Epithelial cell of proximal tubule (primary cell): Measurements from ENCODE around the gene NBEAL2. TPM values are rescaled to one million over a fixed set of nuclear protein-coding genes. Genes with fewer than 3 reads are reported as not detected.

ENCODE experiments used
- DNase-seq: peaks from one replicate; pipeline ENCODE4 v3.0.0-alpha.2; 2011; ENCODE audit warnings: low read depth
- H3K4me3 ChIP-seq: 2 replicates; pipeline ENCODE4 v1.5.1; 2011; ENCODE audit warnings: low read depth, mild to moderate bottlenecking, low read length
- total RNA-seq: library from RNA; depleted of rRNA; stranded (reverse); fragments of >200 nt; gene quantifications from 2 replicates; pipeline ENCODE4 v1.2.3, GENCODE V29; 2015
- TF ChIP-seq, protein P1 (sequence below): conservative IDR thresholded peaks from 2 replicates; pipeline ENCODE4 v1.5.1; 2012; ENCODE audit warnings: low read depth, mild to moderate bottlenecking, low read length

The NBEAL2 gene
- total RNA-seq, 1 donor from 2014 or later = 79.7 TPM

DNA sequence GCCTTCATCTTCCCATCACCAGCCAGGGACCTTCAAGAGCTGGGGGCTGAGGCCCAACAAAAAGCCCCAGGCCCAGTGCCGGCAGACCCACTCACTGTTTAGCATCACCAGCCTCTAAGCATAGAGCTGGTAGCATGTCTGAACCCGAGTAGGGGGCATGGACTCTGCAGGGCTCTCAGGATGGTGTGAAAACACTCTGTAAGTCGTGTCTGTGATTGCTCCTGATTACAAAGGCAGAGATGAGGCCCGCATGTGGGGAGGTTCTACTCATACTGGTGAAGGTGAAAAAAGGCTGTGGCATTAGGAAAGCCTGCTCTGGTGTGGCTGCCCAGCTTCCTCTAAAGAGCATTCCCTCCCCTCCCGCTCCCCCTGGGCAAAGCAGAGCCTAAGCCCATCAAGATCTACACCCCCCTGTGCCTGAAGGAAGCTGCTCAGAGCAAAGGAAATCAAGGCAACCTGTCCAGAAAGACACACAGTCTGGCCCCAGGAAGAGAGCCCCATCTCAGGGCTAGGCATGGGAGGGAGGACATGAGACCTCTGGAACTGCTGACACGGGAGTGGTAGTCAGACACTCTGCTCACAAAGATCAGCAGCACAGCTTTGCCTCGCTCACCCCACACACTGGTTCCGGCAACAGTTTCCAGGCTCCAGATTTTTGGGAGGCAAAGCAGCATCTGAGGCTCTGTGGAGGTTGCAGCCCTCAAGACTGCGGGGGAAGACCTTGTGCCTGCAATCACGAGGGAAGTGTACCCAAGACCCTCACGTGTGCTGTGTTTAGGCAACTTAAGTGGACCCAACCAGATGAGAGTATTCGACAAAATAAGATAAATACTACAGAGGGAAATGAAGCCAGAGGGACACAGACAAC, 39.7 kb upstream of the NBEAL2 start:
- H3K4me3 ChIP-seq = no peak overlapping the region
- DNase-seq = no peak
- TF ChIP-seq, protein P1, sequence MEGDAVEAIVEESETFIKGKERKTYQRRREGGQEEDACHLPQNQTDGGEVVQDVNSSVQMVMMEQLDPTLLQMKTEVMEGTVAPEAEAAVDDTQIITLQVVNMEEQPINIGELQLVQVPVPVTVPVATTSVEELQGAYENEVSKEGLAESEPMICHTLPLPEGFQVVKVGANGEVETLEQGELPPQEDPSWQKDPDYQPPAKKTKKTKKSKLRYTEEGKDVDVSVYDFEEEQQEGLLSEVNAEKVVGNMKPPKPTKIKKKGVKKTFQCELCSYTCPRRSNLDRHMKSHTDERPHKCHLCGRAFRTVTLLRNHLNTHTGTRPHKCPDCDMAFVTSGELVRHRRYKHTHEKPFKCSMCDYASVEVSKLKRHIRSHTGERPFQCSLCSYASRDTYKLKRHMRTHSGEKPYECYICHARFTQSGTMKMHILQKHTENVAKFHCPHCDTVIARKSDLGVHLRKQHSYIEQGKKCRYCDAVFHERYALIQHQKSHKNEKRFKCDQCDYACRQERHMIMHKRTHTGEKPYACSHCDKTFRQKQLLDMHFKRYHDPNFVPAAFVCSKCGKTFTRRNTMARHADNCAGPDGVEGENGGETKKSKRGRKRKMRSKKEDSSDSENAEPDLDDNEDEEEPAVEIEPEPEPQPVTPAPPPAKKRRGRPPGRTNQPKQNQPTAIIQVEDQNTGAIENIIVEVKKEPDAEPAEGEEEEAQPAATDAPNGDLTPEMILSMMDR = no peak

DNA sequence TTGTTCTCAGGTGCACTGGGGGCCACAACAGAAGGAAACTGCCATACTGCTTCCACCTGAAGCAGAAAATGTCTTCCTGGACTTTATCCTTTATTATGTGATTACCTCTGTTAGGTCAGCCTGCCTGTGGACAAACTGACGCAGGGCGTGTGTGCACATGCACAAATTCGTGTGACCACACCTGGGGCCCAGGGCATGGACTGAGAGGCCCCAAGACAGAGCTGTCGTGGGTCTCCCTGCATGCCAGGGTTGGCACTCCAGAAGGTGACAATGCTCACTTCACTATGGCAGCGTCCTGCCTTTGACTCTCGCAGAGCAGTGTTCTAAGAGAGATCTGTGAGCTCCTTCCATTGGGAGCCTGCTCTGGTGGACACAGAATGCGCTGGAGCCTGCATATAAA, 37.4 kb upstream of the NBEAL2 start:
- no peak for DNase-seq
- TF ChIP-seq, protein P1 = no peak

DNA sequence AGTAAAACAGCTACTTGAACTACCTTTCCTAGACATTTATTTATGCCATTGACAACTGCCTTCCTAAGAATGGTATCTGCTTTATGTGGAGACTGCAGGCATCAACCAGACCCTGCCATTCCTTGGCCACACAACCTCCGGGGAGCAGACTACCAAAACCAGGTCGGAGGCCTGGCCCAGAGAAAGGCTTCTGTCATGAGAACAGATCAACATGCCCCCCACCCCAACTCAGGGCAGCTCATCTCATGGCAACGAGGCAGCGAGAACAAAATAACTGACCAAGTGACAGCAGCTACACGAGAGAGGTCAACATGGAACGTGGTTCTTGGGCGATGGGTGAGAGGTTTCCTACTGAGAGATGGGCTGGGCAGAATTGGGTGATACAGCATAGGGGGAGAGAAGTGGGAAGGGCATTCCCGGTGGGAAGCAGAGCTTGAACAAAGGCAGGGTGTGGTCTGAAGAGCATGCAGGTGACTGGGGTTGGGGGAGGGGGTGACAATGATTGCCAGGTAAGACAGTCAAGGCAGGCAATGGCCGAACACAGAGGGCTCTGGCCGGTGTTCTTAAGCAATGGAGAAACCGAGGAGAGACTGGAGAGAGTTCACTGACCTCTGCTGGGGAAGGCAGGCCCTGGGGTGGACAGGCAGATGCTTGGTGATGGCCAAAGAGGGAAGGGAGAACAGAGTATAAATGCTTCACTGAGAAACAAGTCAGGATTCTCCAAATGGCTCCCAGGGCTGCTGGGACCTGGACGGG, 36.8 kb upstream of the NBEAL2 start:
- TF ChIP-seq, protein P1 = no peak
- H3K4me3 ChIP-seq = no peak overlapping the region
- no peak for DNase-seq

More for the DNA sequence above, 37.4 kb upstream of the NBEAL2 start:
- H3K4me3 ChIP-seq = no peak overlapping the region

DNA sequence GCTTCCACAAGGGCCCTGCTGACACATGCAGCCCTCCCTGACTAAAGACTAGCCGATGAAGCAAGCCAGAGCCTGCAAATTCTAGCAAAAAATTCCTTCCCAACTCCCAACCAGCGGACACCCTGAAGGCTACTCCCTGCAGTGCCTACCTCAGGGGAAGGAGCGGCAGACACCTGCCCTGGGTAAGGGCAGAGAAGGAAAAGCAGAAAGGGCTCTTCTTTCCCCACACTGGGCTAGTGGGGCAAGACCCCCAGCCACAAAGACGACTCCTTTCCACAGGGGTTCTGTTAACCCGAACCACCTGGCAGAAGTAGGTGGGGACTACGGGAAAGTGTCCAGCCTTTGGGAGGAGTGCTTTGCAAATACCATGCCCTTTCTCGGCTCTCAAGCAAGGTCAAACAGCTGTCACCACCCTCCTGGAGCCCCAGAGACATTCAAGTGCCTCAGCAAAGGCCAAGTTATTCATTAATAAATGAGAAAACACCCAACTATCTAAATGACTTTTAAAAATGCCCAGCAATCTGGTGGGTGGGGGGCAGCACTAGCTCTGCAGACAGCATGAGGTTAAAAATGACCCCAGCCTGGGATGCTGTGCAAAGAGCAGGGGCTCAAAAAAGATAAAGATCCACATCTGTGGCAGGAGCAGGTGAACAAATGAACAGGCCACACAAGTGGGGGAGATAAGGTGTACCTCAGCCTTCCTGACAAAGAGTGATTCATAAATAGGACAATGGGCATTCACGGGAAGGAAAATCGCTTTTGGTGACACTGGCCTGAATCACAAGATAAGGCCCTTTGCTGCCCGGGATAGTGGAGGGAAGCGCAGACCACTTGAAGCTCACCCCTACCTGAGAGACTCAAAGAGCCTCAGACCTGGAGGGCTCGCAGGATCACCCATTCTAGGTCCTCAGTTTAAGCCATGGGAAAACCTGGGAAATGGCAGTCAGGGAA, 36.0 kb upstream of the NBEAL2 start:
- TF ChIP-seq, protein P1 = no peak
- no peak overlapping the region for H3K4me3 ChIP-seq
- DNase-seq = no peak

DNA sequence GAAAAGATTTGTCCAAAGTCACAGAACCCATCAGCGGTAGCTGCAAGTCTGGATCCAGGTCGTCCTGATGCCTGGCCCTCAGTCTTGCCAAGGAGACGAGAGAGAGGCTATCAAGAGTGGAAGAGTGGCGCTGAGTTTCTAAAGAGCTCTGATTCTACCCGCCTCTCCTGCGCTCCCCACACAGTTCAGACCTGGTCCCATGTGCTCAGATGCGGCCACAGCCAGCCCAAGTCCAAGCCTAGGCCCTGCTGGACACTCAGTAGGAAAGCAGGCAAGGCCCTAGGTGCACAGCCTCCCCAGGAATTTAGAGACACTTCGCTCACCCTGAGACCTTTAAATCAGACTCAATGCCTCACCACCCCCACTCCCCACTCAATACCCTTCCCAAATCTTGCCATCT, 35.3 kb upstream of the NBEAL2 start:
- DNase-seq = no peak
- TF ChIP-seq, protein P1 = no peak
- H3K4me3 ChIP-seq = no peak overlapping the region

DNA sequence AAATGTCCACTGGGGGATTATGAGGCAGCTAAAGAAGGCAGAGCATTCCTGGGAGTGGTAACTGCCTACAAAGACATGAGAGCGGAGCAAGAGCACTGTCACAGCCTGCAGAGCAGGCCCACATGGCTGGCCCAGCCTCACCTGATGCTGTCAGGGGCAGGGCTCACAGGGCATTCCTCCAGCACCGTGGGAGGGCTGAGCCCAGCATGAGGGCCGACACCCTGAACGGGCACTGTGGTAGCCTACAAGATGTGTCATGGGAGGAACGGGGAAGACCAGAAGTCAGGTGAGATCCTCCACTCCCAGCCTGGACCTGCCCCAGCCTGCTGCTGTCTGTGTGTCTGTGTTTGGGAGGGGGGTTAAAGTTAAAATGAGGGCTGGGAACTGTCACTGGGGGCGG, 33.0 kb upstream of the NBEAL2 start:
- no peak for DNase-seq
- TF ChIP-seq, protein P1 = no peak
- no peak overlapping the region for H3K4me3 ChIP-seq
